DND-41 (cell line): ENCODE data around the gene CC2D1A.

Source experiments
- EZH2 ChIP-seq: IDR thresholded peaks from 3 replicates; pipeline ENCODE4 v1.6.1; 2012; ENCODE audit warnings: borderline replicate concordance, low read depth, mild to moderate bottlenecking, moderate library complexity, low read length, inconsistent platforms; ENCODE audit not compliant: severe bottlenecking
- TF ChIP-seq, protein P1 (sequence below): IDR thresholded peaks from 2 replicates; pipeline ENCODE4 v1.5.1; 2012; ENCODE audit warnings: borderline replicate concordance, low read length, moderate library complexity, mild to moderate bottlenecking; ENCODE audit not compliant: poor library complexity, severe bottlenecking; ENCODE audit errors: extremely low read depth

- TF ChIP-seq, protein P1, sequence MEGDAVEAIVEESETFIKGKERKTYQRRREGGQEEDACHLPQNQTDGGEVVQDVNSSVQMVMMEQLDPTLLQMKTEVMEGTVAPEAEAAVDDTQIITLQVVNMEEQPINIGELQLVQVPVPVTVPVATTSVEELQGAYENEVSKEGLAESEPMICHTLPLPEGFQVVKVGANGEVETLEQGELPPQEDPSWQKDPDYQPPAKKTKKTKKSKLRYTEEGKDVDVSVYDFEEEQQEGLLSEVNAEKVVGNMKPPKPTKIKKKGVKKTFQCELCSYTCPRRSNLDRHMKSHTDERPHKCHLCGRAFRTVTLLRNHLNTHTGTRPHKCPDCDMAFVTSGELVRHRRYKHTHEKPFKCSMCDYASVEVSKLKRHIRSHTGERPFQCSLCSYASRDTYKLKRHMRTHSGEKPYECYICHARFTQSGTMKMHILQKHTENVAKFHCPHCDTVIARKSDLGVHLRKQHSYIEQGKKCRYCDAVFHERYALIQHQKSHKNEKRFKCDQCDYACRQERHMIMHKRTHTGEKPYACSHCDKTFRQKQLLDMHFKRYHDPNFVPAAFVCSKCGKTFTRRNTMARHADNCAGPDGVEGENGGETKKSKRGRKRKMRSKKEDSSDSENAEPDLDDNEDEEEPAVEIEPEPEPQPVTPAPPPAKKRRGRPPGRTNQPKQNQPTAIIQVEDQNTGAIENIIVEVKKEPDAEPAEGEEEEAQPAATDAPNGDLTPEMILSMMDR, result no peak
- TF ChIP-seq EZH2, result no peak
Measured at GRCh38 chr19:13864046-13864666, 41.8 kb upstream of the CC2D1A start.
